Suprapubic skin (tissue), 4 donors: ENCODE data around the gene TRNT1. TPM values are rescaled to one million over a fixed set of nuclear protein-coding genes. Genes with fewer than 3 reads are reported as not detected.
A peak's percentile ranks its signal among the peaks of the same experiment; 100 is the strongest.

ENCODE experiments used
- DNase-seq, 2 donors: peaks; one replicate each; pipeline ENCODE4 v3.0.0-alpha.2; 2019; ENCODE audit warnings: low spot score in 2 of 2
- H3K27ac ChIP-seq: fragments of 200-600 bp; sonication (generic); one replicate; pipeline ENCODE4 v1.5.1; 2019
- H3K27me3 ChIP-seq: fragments of 200-600 bp; sonication (generic); one replicate; pipeline ENCODE4 v1.5.1; 2019
- H3K36me3 ChIP-seq: fragments of 200-600 bp; sonication (generic); one replicate; pipeline ENCODE4 v1.5.1; 2019
- H3K4me1 ChIP-seq: fragments of 200-600 bp; sonication (generic); one replicate; pipeline ENCODE4 v1.5.1; 2019
- H3K4me3 ChIP-seq: fragments of 200-600 bp; sonication (generic); one replicate; pipeline ENCODE4 v1.5.1; 2019; ENCODE audit warnings: mild to moderate bottlenecking
- H3K9me3 ChIP-seq: fragments of 200-600 bp; sonication (generic); one replicate; pipeline ENCODE4 v1.5.1; 2019
- CTCF ChIP-seq, 2 donors: fragments of 200-600 bp in 1 of 2; fragments of 450-650 bp in 1 of 2; sonication (generic) in 1 of 2; IDR thresholded peaks; one replicate each; pipeline ENCODE4 v1.5.1; 2016 to 2019; ENCODE audit warnings: antibody characterized with exemption in 2 of 2, mild to moderate bottlenecking in 1 of 2, moderate library complexity in 1 of 2
- EP300 ChIP-seq: sonication (generic); formaldehyde crosslinking; IDR thresholded peaks from one replicate; pipeline ENCODE4 v1.6.1; 2017; ENCODE audit warnings: antibody characterized with exemption
- POLR2A ChIP-seq, 2 donors: fragments of 450-650 bp; IDR thresholded peaks; one replicate each; pipeline ENCODE4 v1.6.1; 2017; ENCODE audit warnings: antibody characterized with exemption in 2 of 2, mild to moderate bottlenecking in 2 of 2, moderate library complexity in 2 of 2
- POLR2AphosphoS5 ChIP-seq, 3 donors: sonication (generic); formaldehyde crosslinking; IDR thresholded peaks; one replicate each; pipeline ENCODE4 v1.6.1; 2017; ENCODE audit warnings: antibody characterized with exemption in 3 of 3
- WGBS: methylation state at CpG from one replicate; pipeline ENCODE4 v1.1.5; 2018; 5-methylcytosine and 5-hydroxymethylcytosine counted together
- total RNA-seq, 4 donors: library from RNA; depleted of rRNA; stranded (reverse); fragments of >200 nt; gene quantifications; one replicate each; pipeline ENCODE4 v1.1.0, GENCODE V29; 2016

Gene TRNT1
- total RNA-seq, 4 donors from 2014 or later, result 9.9 to 28.1 (median 13.4) TPM

GRCh38 chr3:3172627-3173026, 45.9 kb downstream of the TRNT1 start:
- H3K27ac ChIP-seq, result peak overlapping the region; percentile 63
- H3K4me1 ChIP-seq, result peaks cover 16% of the 10 kb centered on the region
- peak overlapping the region; percentile 16 for H3K4me3 ChIP-seq
- 32% methylated on average over 1 of the region's 1 CpG for WGBS
- peaks cover 63% of the 10 kb centered on the region for H3K36me3 ChIP-seq
- no peak for TF ChIP-seq POLR2AphosphoS5 (IDR thresholded peaks at IDR 0.05)
- no peak for TF ChIP-seq CTCF (IDR thresholded peaks at IDR 0.05)
- TF ChIP-seq POLR2A (IDR thresholded peaks at IDR 0.05), result no peak
- no peak for TF ChIP-seq EP300
- H3K9me3 ChIP-seq, result no peaks in the 10 kb centered on the region
- DNase-seq, result no peak
- no peaks in the 10 kb centered on the region for H3K27me3 ChIP-seq

- TF ChIP-seq EP300 (no peak), POLR2A (IDR thresholded peaks at IDR 0.05) (no peak), POLR2AphosphoS5 (IDR thresholded peaks at IDR 0.05) (no peak), CTCF (IDR thresholded peaks at IDR 0.05) (no peak)
- no peaks in the 10 kb centered on the region for H3K27me3 ChIP-seq
- peak overlapping the region; percentile 69 for H3K4me3 ChIP-seq
- peak overlapping the region; percentile 78 for H3K27ac ChIP-seq
- peaks cover 34% of the 10 kb centered on the region for H3K4me1 ChIP-seq
- WGBS, result 45% methylated on average over 10 of the region's 10 CpGs
- DNase-seq, result no peak
- H3K9me3 ChIP-seq, result no peaks in the 10 kb centered on the region
- H3K36me3 ChIP-seq, result peaks cover 18% of the 10 kb centered on the region
These were observed 51.2 kb downstream of the TRNT1 start for GRCh38 chr3:3177861-3178497.

DNA sequence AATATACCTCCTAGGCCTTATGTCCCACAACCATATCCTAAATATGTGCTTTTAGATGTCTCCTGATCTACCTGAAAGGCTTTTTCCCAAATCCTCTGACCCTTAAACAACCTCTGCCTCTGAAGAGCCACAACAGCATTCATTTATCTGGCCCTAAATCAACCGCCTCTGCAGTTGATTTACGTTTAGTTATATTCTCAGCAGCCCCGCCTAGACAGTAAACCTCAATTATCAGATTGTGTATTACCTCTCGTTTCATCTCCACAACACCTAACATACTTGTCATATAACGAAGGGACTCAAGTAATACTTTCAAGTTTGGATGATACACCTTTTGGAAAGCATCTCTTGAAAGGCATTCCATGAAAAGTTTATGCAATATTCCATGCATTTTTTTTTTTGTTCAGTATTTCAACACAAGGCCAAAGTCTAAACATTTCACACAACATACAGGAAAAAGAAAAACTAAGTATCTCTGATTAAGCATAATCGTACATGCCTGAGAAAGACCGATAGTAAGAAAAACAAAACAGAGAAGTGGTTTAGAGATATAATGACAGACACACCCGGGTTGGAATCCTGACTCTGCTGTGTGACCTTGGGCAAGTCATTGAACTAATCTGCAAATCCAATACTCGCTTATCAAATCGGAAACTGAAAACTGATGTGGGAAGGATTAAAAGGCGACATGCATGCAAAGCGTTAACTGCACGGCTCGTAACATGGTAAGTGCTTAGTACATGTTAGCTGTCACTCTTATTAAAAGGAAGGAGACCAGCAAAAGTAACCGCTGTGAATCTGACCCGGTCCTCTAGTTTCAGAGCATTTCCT, 52.0 kb downstream of the TRNT1 start:
- no peak for TF ChIP-seq POLR2AphosphoS5 (IDR thresholded peaks at IDR 0.05)
- no peak for TF ChIP-seq CTCF (IDR thresholded peaks at IDR 0.05)
- peaks cover 11% of the 10 kb centered on the region for H3K36me3 ChIP-seq
- 14% methylated on average over 16 of the region's 16 CpGs for WGBS

GRCh38 chr3:3179407-3180094, 52.8 kb downstream of the TRNT1 start, which contains the start of gene CRBN:
TSS of gene CRBN (minus strand) at chr3:3179691. CDS start at chr3:3179687, 4 bp downstream.
- Histone ChIP-seq H3K27me3 (no peaks in the 10 kb centered on the region), H3K36me3 (peaks cover 2% of the 10 kb centered on the region), H3K9me3 (no peaks in the 10 kb centered on the region), H3K27ac (peak within 1 kb of the TSS; percentile 78), H3K4me1 (peaks cover 29% of the 10 kb centered on the region), H3K4me3 (peak within 1 kb of the TSS; percentile 69)
- DNase-seq, result peak; percentile 87 to 92
- WGBS, result 1% methylated on average over 53 of the region's 56 CpGs
- TF ChIP-seq POLR2A (IDR thresholded peaks at IDR 0.05) (peak in 1 of 2 donors; percentile 85), POLR2AphosphoS5 (IDR thresholded peaks at IDR 0.05) (peak; percentile 56 to 90 (median 64)), CTCF (IDR thresholded peaks at IDR 0.05) (peak; percentile 94 to 98), EP300 (no peak)

More for the DNA sequence above, 52.0 kb downstream of the TRNT1 start:
- Histone ChIP-seq H3K27me3 (no peaks in the 10 kb centered on the region), H3K9me3 (no peaks in the 10 kb centered on the region), H3K4me3 (peak overlapping the region; percentile 69), H3K27ac (peak overlapping the region; percentile 78), H3K4me1 (peaks cover 33% of the 10 kb centered on the region)
- DNase-seq, result no peak
